ENCODE results near the gene PARVB.

GRCh38 chr22:44091021-44091721, 67.1 kb downstream of the PARVB start:
- TF ChIP-seq CTCF (tag by site-specific recombination; IDR thresholded peaks at IDR 0.05) = no peak
- no peak for TF ChIP-seq PBX3 (CRISPR knock-in tag; IDR thresholded peaks at IDR 0.05)
- no peak for TF ChIP-seq REST (tag by site-specific recombination; IDR thresholded peaks at IDR 0.05)
- TF ChIP-seq ZNF513 (tag by site-specific recombination; IDR thresholded peaks at IDR 0.05) = no peak
- no peak for TF ChIP-seq REPIN1 (tag by site-specific recombination; IDR thresholded peaks at IDR 0.05; ENCODE audit: low read depth)
- TF ChIP-seq KLF1 (tag by site-specific recombination; IDR thresholded peaks at IDR 0.05) = no peak

All from HEK293 (cell line).